Activated CD4-positive, alpha-beta T cell treated with anti-CD3 and anti-CD28 coated beads, Interleukin-10, Interleukin-2, amounts not matched to agents 100 ng/mL and 50 ng/mL, durations not matched to agents 16 hours and 8 hours (primary cell): ENCODE data around the gene ZNF385B.
A peak's percentile ranks its signal among the peaks of the same experiment; 100 is the strongest.
"Not testable (repeated sequence)": the region's sequence is repeated elsewhere in the genome, so short reads cannot be mapped to it uniquely, and the experiment has no call there.

Experiments
- DNase-seq: peaks from one replicate; pipeline ENCODE4 v3.0.0-alpha.2; 2020

ZNF385B gene

DNA sequence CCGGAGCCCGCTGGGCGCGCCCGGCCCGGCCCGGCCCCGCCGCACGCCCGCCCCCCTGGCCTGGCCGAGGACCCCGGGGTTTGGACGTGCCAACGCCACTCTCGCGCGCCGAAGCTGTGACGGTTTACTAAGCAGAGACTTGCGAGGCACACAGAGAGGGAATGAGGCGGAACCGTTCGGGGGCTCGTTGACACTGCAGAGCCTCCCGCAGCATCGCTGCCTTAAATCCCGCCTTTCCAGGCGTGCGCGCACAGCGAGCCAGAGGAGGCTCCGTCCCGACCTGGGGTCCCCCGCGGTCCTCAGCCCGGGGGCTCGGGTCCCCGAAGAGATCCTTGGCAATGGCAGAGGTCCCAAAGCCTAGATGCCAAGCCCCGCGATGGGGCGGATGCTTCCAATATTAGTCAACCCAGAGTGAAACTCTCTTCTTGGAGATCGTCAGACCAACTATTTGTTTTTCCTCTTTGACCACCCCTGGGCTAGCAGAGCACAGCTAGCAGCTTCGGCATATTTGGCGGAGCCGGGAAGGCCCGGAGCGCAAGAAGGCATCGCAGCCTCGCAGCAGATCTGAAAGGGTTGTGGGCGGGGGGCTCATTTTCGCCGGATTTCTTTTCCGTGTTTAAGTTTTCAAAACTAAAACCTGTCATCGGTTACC, at the start of gene ZNF385B:
Gene ZNF385B (minus strand): TSS at position 197 of the 652 bp plus-strand sequence.
- no peak for DNase-seq

DNA sequence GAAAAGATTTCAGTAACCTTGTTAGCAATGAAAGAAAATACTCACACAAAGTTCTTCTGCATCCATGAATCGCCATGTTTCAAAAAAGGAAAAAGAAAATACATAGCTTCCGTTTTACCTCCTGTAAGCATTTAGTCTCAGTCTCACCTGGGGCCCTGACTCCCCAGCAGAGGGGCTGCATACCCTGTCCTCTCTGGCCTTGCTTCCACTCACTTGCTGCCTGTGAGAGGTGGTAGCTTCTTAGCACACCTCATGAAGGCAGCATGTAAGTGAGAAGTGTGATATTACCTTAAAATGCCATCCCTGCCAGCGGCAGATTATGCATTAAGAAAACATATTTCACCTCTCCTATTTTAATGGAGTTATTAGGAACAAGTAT, 49.3 kb upstream of the ZNF385B start:
- no peak for DNase-seq

DNA sequence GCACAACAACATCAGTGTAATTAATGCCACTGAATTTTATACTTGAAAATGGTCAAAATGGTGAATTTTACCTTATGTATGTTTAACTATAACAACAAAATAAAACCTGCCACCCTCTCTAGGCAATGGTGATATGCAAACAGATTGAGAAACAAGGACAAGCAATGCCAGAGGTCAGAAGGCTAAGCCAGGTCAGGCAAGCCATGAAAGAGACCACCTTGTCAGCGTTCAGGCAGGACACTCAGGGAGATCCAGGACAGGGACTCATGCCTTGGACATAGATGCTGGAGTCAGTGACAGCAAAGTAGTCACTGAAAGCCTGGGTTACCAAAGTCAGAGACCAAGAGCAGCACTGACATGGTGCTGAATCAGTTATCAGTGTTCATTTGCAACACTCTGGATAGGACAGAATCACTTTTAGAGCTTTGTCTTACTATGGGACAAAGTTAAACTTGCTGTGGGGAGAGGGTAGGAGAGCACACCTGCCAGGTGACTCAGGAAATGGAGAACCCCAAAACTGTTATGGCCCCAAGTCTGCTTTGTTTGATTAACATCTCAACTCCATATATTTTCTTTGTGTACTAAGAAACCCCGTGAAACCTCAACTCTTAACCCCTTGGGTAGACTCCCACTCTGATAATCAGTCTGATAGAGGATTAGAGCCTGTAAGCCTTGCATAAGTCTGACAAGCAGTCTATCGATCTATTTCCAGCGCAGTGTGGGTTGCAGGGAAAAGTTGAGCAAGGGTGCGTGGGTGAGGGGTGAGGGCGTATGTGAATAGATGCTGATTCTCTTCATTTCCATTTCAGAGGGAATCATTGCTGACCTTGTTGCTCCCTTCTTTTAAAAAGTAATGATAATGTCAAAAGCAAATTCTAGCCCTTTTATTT, 48.7 kb upstream of the ZNF385B start:
- DNase-seq, result no peak

DNA sequence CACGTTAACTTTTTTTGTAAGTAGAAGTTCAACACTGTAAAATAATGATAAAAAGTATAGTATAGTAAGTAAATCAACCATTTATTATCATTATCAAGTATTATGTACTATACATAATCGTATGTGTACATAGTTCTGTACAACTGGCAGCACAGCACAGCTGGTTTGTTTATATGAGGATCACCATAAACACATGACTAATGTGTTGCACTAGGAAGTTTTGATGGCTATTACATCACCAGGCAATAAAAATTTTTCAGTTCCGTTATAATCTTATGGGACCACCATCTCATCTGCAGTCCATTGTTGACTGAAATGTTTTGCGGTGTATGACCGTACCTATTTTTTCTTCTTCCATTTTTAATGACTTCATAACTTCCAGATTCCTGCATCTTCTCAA, 39.2 kb upstream of the ZNF385B start:
- no peak for DNase-seq

DNA sequence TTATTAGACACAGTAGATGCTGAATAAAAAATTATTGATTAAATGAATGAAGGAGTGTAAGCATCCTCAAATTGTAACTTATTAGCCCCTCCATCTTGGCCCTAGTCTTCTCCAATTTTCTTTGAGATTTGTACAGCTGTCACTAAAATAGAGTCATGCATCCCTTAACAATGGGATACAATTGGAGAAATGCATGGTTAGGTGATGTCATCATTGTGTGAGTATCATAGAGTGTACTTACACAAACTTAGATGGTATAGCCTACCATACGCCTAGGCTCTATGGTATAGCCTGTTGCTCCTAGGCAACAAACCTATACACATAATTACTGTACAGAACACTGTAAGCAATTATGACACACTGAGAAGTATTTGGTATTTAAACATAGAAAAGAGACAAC, 38.3 kb upstream of the ZNF385B start:
- DNase-seq, result no peak

DNA sequence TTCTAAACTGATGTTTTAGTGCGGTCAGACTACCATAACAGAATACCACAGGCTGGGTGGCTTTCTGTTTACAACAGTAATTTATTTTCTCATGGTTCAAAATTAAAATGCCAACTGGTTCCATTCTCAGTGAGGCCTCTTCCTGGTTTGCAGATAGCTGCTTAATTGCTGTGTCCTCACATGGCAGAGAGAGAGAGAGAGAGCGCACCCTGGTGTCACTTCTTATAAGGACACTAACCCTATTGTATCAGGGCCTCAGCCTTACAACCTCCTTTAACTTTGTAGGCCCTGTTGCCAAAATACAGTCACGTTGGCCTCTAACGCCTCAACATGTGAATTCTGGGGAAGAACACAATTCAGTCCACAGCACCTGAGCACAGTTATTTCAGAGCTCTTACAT, 37.5 kb upstream of the ZNF385B start:
- DNase-seq, result peak; percentile 44

DNA sequence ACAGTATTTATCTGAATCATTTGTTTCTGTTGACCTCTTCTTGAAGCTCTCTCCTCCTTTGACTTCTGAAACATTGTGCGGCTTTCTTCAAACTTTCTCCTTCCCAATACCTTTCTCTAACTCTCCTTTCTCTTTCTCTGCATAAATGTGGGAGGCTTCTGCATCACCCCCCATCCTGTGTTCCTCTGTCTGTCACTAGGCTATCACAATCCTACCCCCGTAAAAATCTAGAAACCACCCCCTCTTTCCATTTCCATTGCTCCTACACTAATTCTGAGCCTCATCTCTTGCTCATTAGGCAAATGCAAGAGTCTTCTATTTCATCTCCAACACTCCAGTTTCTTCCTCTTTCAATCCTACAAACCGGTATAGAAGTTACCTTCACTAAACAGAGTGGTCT, 32.2 kb upstream of the ZNF385B start:
- no peak for DNase-seq

DNA sequence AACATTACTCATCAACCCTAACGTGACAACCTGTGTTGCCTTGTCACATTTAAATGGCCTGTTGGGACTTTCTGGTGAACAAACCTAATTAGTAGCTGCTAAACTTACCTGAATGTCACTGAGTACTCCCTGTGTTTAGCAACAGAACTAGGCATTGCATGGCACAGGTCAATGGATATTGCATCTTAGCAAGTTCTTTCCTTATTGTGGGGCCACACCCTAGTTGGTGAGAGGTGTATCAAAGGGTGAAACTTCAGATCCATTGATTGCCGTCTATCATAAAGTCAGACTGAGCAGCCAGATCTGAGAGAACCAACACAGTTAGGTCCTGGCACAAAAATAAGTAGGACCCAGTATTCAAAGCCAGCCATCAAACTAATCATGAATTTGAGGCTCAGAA, 29.8 kb upstream of the ZNF385B start:
- no peak for DNase-seq

DNA sequence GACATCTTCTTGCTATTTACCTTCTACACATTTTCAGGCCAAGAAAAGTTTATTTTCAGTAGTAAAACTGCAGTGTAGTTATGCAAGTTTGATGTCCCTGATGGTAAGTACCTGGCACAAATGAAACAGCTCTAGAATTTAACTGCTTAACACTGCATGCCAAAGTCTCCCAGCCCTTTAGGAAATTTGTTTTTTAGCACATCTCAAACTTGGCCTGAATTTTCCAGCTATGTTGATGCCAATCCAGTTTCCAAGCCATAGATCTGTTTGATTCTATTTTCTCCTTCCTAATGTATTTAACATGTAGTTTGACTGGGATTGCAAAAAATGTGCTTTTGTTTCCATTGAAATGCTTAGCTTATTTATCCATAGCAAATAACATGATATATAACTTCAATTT, 29.3 kb upstream of the ZNF385B start:
- no peak for DNase-seq

DNA sequence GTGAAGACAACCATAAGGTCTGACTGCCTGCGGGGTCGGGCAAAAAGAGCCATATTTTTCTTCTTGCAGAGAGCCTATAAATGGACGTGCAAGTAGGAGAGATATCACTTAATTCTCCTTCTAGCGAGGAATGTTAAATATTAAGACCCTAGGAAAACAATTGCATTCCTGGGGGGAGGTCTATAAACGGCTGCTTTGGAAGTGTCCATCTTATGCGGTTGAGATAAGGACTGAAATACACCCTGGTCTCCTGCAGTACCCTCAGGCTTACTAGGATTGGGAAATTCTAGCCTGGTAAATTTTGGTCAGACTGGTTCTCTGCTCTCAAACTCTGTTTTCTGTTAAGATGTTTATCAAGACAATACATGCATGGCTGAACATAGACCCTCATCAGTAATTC, 27.2 kb upstream of the ZNF385B start:
- DNase-seq, result not testable (repeated sequence)

DNA sequence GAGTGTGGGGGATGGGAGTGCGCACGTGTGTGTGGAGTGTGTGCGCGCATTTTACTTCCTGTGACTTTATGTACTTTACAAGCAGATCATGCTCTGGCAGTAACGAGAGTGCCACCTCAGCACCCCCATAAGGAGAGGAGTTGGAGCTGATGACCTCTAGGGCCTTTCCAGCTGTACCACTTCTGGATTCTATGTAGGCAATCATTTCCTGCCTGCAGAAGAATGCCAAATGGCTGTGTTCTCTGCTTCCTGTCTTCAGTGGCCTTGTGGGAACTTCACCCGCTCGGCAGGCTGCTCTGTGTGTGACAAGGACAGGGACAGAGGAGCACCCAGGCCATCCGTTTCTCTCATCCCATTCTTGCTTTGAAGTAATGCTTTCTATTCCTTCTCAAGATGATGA, 22.8 kb upstream of the ZNF385B start:
- DNase-seq, result no peak

DNA sequence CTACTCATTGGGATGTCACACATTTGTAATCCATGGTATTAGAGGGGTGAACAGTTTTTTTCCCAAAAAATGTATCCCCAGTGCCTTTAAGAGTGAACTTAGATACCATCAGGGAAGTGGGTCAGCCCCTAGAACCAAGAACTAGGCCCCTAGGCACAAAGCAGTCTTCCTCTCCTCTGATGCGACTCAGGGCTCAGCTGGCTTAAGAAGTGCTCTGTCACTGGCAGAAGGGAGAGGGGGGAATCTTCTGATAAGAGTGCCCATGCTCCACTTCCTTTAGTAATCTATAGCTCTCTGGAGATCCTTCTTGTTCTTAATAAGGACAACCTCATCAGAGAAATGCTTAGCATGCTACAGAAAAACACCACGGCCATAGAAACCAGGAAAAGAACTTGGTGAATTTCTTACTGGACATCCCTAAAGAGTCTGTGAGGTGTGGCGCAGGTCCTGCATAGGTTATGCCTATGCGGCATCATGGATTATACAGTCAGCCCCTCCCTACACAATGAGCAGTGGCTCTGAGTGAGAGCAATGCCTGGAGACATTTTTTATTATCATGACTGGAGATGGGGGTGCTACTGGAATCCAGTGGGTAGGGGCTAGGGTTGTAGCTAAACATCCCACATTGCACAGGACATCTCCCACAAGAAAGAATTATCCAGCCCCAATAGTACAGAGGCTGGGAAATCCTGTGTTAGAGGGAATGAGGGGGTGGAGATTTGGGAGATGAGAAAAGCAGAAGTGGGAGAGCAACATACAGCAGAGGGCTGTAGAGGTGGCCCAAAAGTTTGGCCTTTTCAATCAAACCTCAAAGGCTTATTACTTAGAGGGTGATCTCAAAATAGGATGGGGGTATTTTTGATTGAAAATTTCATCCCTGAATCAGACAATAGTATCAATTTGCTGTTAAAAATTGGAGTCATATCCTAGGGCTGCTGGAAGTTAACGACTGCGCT, 21.7 kb upstream of the ZNF385B start:
- no peak for DNase-seq

DNA sequence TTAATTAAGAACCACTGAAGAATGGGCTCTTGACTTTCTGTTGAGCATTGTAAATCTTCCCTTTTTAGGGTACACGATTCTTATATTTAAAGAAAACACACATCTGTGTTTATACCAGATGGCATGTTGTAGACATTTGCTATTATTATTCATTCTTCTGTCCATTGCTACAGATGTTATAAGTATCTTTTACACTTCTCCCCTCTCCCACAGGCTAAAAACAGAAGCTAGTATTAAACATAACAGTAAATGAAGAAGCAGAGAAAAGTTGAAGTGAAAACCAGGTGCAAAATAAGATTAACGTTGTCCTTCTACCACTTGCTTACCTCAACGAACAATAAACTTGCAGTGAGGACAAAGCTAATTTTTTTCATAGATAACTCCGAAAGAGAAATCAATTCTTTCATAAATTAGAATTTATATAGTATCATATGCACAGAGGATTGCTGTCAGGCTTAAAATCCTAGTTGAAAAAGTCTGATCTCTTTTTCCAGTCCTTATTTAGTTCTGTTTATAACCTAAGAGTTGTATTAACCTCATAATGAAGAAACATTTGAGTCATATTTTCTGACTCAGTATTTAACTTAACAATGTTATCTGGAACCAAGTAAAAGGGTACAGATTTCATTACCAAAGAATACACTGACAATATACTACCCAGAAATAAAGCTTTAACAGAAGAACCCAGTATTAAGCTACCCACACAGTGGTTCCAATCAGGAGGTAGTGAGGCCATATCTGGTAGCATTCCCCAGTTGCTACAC, 16.4 kb upstream of the ZNF385B start:
- DNase-seq, result no peak

DNA sequence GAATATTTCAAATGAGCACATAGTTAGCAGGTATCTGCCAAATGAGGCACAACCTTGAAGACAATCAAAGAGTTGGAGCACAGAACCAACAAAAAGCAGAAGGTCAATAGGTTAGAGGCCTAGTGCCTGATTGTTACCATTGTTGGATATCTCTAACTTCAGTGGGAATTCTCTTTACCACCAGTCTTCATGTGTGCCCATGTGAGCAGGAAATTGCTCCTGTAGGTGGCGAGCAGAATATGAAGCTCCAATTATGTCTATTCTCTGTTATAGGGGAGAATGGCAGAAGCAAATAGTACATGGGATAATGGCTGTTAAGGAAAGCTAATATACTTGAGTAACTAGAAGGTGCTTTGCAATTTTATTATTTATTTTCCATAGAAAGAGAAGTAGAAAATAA, 14.9 kb upstream of the ZNF385B start:
- no peak for DNase-seq

DNA sequence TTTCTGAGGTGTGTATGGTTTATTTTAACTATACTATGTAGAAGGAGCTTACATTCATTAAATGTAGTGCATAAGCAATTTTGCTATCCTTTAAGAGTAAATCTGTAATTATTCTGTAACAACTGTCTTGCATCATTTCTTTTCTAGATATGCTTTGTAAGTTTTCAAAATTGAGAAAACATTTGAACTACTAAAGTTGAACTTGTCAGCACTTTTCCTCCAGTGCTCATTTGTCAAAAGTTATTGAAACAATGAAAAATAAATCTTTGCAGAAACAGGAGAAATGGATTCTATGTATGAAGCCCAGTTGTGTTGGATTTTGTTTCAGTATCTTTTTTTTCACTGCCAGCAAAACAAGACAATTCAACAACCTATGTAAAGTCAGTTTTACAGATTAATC, 14.5 kb upstream of the ZNF385B start:
- no peak for DNase-seq

DNA sequence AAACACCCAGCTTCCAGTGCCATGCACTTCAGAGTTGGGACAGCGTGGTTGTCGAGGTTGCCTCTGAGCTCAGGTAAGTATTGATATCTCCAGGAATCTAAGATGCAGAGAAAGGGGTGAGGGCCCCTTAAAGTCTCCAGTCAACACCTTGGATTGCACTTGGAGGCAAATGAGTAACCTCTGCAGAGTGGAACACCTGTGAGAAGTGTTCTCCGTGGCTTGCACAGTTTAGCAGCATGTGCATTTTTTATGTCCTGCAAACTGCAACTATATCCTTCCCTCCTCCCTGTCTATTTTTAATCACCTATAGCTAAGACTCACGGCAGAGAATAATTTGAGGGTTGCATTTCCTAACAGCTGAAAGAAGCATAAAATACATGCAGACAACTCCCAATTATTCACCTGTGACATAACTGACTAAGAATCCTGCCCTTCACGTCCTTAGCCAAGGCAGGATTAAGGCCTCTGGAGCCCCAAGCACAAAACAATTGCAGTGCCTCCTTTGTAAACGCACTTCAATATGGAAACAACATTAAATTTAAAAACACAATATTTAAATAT, 1.6 kb upstream of the ZNF385B start:
- DNase-seq, result no peak

DNA sequence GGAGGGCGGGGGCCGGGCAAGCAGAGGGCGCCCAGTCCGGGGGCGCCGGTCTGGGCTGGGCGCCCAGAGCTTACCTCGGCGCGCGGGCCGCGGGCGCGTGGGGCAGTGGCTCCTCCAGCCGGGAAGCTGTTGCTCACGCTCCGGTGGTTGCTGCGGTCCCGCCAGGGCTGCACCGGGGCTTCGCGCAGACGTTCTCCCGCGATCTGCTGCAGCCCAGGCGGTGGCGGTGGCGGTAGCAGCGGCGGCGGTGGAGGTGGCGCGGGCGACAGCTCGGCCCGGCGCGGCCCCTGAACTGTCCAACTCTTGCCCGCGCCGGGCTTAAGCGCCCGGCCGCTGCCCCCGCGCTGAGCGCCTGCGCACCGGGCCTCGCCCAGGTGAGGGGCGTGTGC, 391 bp downstream of the ZNF385B start:
- peak; percentile 6 for DNase-seq

DNA sequence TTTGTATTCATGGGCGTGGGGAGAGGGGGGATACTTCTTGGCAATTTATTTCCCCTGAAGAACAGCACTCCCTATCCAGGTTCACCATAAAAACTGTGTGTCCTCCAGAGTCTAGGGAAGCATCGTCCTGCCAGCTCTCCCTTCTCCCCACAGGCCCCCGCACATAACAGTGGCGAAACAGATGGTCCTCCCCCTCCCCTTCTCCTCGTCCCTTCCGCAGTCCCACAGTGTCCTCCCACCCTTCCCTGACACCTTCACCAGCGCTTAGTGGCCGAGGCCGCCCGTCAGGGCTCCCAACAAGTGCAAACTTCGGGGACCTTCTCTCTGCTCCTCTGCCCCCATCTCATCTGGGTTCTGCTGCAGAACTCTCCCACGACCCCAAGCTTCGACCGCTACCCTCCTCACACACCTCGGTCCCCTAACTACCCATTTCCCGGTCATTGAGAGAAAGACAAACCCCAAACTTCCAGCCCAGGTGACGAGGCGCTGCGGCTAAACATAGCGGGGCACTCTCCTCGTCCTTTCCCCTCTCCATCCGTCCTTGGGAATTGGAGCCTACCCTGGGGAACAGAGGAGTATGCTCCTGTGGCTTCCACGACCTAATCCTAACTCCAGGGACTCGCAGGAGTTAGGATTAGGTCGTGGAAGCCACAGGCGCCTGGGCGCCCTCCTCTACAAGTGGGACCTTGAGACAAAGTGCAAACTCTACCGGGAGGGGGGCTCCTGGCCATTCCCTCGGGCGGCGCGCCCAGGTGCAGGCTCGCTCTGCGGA, 971 bp downstream of the ZNF385B start:
- DNase-seq, result no peak

DNA sequence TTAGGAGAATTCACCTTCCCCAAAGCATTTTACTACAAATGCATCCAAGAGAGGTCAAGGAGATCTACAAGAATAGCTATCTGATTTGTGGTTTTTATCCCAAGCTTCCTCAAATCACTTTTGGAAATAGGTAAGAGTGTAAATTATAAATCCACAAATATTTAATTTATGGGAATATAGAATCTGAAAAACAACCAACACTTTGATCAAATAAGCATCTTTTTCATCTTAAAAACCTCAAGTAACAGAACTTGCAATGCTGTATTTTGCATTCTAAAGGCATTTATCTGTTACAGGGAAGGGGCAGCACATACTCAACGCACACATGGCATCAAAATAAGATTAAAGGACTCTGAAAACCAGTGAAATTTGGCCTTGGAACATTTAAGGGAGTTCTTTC, 1.9 kb downstream of the ZNF385B start:
- no peak for DNase-seq

DNA sequence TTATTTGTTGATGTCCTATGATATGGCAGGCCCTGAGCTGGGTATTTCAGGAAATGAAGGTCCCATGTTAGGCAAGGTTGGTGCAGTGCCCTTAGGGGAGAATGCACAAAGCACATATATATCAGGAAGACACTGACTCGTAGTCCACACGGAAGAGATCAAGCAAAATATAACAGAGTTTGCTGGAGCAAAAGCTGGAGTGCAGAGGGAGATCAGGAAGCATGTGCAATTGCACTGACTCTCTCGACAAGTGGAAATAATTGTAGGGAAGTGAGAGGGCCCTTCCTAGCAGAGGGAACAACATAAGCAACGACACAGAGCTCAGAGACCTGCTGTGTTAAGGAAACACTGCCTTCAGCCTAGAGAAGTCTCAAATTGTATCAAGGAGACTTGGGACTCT, 4.2 kb downstream of the ZNF385B start:
- DNase-seq, result no peak

DNA sequence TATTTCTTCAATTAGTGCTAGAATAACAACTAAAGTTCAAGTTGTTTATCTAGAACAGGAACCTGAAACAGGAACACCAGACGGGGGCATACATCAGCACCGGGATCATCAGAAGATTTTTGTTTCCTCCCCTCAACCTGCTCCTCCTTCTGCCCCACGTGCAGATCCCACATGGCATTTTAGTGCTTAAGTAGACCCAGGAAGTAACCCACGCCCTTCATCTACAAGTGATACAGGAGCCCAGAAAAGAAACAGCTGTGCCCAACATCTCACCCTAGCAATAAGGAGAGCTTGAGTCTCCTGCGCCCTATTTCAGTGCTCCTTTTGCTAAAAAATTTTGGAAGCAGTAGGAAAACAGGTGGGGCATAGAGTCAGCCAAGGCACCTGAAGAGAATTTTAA, 5.2 kb downstream of the ZNF385B start:
- DNase-seq, result no peak

DNA sequence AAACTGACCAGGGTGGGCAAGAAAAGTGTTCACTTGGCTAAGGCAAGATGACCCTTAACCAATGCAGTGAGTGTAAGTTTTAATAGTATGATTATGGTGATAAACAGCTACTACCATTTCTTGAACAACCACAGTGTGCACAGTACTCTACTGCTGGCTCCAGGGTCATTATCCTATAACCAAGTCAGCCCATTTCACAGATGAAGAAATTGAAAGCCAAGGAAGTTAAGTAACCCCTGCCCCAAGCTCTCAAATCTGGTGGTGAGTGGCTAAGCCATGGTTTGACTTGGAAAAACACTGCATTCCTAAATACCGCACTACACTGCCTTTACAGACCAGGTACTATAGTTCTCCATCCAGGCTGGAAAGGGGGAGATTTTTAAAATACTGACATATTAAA, 5.7 kb downstream of the ZNF385B start:
- DNase-seq, result no peak
